Natural killer cell (primary cell): ENCODE results near the gene PIM2. TPM values are rescaled to one million over a fixed set of nuclear protein-coding genes. Genes with fewer than 3 reads are reported as not detected.

Experiments
- ATAC-seq, 3 donors: fragments of 150-1000 bp in 2 of 3; fragments of 200-7000 bp in 1 of 3; cut with Tn5 transposase; 1 replicate in 1 of 3; 2 replicates in 2 of 3; pipeline ENCODE4 v1.10.0; 2021; ENCODE audit warnings: mild to moderate bottlenecking in 2 of 3, moderate library complexity in 2 of 3
- DNase-seq, 2 donors: peaks; one replicate each; pipeline versions ENCODE4 v3.0.0 to v3.0.0-alpha.2; 2013 to 2021; ENCODE audit warnings: mixed read lengths in 1 of 2
- H3K27ac ChIP-seq: one replicate; pipeline ENCODE4 v1.5.1; 2013; ENCODE audit warnings: mild to moderate bottlenecking, low read length
- H3K27me3 ChIP-seq: one replicate; pipeline ENCODE4 v1.6.1; 2013; ENCODE audit warnings: low read length; ENCODE audit not compliant: control insufficient read depth, insufficient read depth
- H3K36me3 ChIP-seq: one replicate; pipeline ENCODE4 v1.6.1; 2013; ENCODE audit warnings: low read length; ENCODE audit not compliant: control insufficient read depth, insufficient read depth
- H3K4me1 ChIP-seq: one replicate; pipeline ENCODE4 v1.6.1; 2013; ENCODE audit warnings: low read length; ENCODE audit not compliant: control insufficient read depth, insufficient read depth
- H3K4me3 ChIP-seq: one replicate; pipeline ENCODE4 v1.5.1; 2013; ENCODE audit warnings: low read length
- H3K9me3 ChIP-seq: one replicate; pipeline ENCODE4 v1.6.1; 2013; ENCODE audit warnings: low read length; ENCODE audit not compliant: control insufficient read depth, insufficient read depth
- H3K27ac Mint-ChIP-seq, 2 donors: one replicate each; pipeline ENCODE4 v1.8.0; 2022; ENCODE audit warnings: mild to moderate bottlenecking in 2 of 2, mixed read lengths in 2 of 2, moderate library complexity in 1 of 2
- H3K27me3 Mint-ChIP-seq, 2 donors: one replicate each; pipeline ENCODE4 v1.8.0; 2022; ENCODE audit warnings: low read depth in 2 of 2, mixed read lengths in 2 of 2
- H3K36me3 Mint-ChIP-seq: one replicate; pipeline ENCODE4 v1.8.0; 2022; ENCODE audit warnings: mixed read lengths
- H3K4me1 Mint-ChIP-seq, 2 donors: one replicate each; pipeline ENCODE4 v1.8.0; 2022; ENCODE audit warnings: mixed read lengths in 2 of 2
- H3K4me3 Mint-ChIP-seq: one replicate; pipeline ENCODE4 v1.8.0; 2022; ENCODE audit warnings: mild to moderate bottlenecking, moderate library complexity, mixed read lengths
- H3K9me3 Mint-ChIP-seq, 2 donors: one replicate each; pipeline ENCODE4 v1.8.0; 2022; ENCODE audit warnings: mixed read lengths in 2 of 2
- CTCF ChIP-seq: fragments of 200-600 bp; IDR thresholded peaks from one replicate; pipeline ENCODE4 v1.8.0; 2022; ENCODE audit warnings: antibody characterized with exemption
- WGBS: methylation state at CpG from one replicate; pipeline ENCODE4 v1.1.7; 2013; ENCODE audit warnings: missing lambda C conversion rate; ENCODE audit not compliant: insufficient coverage; 5-methylcytosine and 5-hydroxymethylcytosine counted together
- intact Hi-C: fragments of 100-400 bp; cut with micrococcal nuclease; formaldehyde crosslinking; loops from one replicate; pipeline ENCODE4 v1.14.2; 2022
- total RNA-seq, 4 donors: library from RNA; stranded (reverse); fragments of 120-200 nt in 1 of 4; gene quantifications; one replicate each; pipeline versions ENCODE4 v1.2.3 to v1.2.4, GENCODE V29; 2013 to 2022

Gene PIM2
- total RNA-seq, 3 donors from 2014 or later (not counting 1 experiment from before 2014, with no cell fraction given), result 134 to 173 (median 150) TPM

GRCh38 chrX:48913605-48914366 lies 5.0 kb downstream of the PIM2 start:
- intact Hi-C loops, result loop anchor here (10.0 kb wide), 2 partner anchors 91 to 109 kb away; partner anchors contain the start of genes GRIPAP1 and HDAC6
- peaks cover 45 to 47% of the 10 kb centered on the region in 2 donors for H3K4me1 Mint-ChIP-seq
- Histone ChIP-seq H3K27ac (peak overlapping the region; percentile 2), H3K4me1 (peaks cover 58% of the 10 kb centered on the region), H3K27me3 (no peaks in the 10 kb centered on the region), H3K36me3 (peaks cover 45% of the 10 kb centered on the region), H3K4me3 (no peak overlapping the region), H3K9me3 (no peaks in the 10 kb centered on the region)
- no peaks in the 10 kb centered on the region for H3K9me3 Mint-ChIP-seq
- H3K27me3 Mint-ChIP-seq, result peaks cover 0 to 13% of the 10 kb centered on the region in 2 donors
- ATAC-seq (no peak), DNase-seq (no peak)
- H3K4me3 Mint-ChIP-seq, result peak overlapping the region; percentile 19
- H3K27ac Mint-ChIP-seq, result peak overlapping the region; percentile 65 to 97
- no peak for TF ChIP-seq CTCF
- H3K36me3 Mint-ChIP-seq, result no peaks in the 10 kb centered on the region
- WGBS, result 93% methylated on average over 4 of the region's 5 CpGs

- Histone ChIP-seq H3K27ac (peak within 1 kb of the TSS; percentile 86), H3K4me1 (peaks cover 47% of the 10 kb centered on the region), H3K9me3 (no peaks in the 10 kb centered on the region), H3K4me3 (peak within 1 kb of the TSS; percentile 68), H3K27me3 (no peaks in the 10 kb centered on the region), H3K36me3 (peaks cover 39% of the 10 kb centered on the region)
- Mint-ChIP-seq H3K9me3 (no peaks in the 10 kb centered on the region), H3K36me3 (no peaks in the 10 kb centered on the region), H3K27me3 (peaks cover 0 to 13% of the 10 kb centered on the region in 2 donors), H3K4me3 (peak within 1 kb of the TSS; percentile 92), H3K27ac (peak within 1 kb of the TSS; percentile 94 to 97), H3K4me1 (peaks cover 32 to 35% of the 10 kb centered on the region in 2 donors)
- peak; percentile 75 to 87 (median 83) for ATAC-seq
- peak; percentile 84 to 92 for DNase-seq
- under 1% methylated on average over 60 of the region's 60 CpGs for WGBS
- intact Hi-C loops, result loop anchor here (2.0 to 10.0 kb wide), 3 partner anchors 15 to 107 kb away; partner anchors contain the start of genes GRIPAP1, HDAC6, PQBP1 and TIMM17B
- TF ChIP-seq CTCF, result no peak
Observed at GRCh38 chrX:48911412-48912182, 7.2 kb downstream of the PIM2 start, which contains the start of gene SLC35A2. TSS of gene SLC35A2 (minus strand) at chrX:48911646. CDS start at chrX:48911636, 10 bp downstream.

GRCh38 chrX:48910926-48911411 lies 7.9 kb downstream of the PIM2 start:
- Mint-ChIP-seq H3K36me3 (no peaks in the 10 kb centered on the region), H3K27me3 (peaks cover 0 to 13% of the 10 kb centered on the region in 2 donors), H3K9me3 (no peaks in the 10 kb centered on the region), H3K27ac (peak overlapping the region; percentile 94 to 97), H3K4me1 (peaks cover 32 to 35% of the 10 kb centered on the region in 2 donors), H3K4me3 (peak overlapping the region; percentile 92)
- Histone ChIP-seq H3K4me3 (peak overlapping the region; percentile 68), H3K4me1 (peaks cover 42% of the 10 kb centered on the region), H3K27ac (peak overlapping the region; percentile 86), H3K36me3 (peaks cover 34% of the 10 kb centered on the region), H3K27me3 (no peaks in the 10 kb centered on the region), H3K9me3 (no peaks in the 10 kb centered on the region)
- WGBS, result under 1% methylated on average over 12 of the region's 12 CpGs
- no peak for TF ChIP-seq CTCF
- intact Hi-C loops, result loop anchor here (2.0 to 10.0 kb wide), 3 partner anchors 14 to 106 kb away; partner anchors contain the start of genes GRIPAP1, HDAC6, PQBP1 and TIMM17B
- peak in 2 of 3 donors; percentile 26 to 30 for ATAC-seq
- no peak for DNase-seq
